ENCODE measurements around the gene EHBP1.

The EHBP1 gene

GRCh38 chr2:62972601-62973000 lies 267.1 kb downstream of the EHBP1 start:
- Histone ChIP-seq H3K4me3 (no peak overlapping the region), H3K27ac (no peak overlapping the region)
- DNase-seq (ENCODE audit: low spot score): no peak
- no peak for TF ChIP-seq CTCF (IDR thresholded peaks at IDR 0.05)

GRCh38 chr2:62974999-62975398 lies 269.5 kb downstream of the EHBP1 start:
- Histone ChIP-seq H3K4me3 (no peak overlapping the region), H3K27ac (no peak overlapping the region)
- DNase-seq (ENCODE audit: low spot score): no peak
- TF ChIP-seq CTCF (IDR thresholded peaks at IDR 0.05): no peak

- H3K27ac ChIP-seq: no peak overlapping the region
- H3K4me3 ChIP-seq: no peak overlapping the region
- no peak for TF ChIP-seq CTCF (IDR thresholded peaks at IDR 0.05)
- DNase-seq (ENCODE audit: low spot score): no peak
Observed at GRCh38 chr2:62991605-62992004, 286.1 kb downstream of the EHBP1 start.

GRCh38 chr2:62992561-62992960 lies 287.0 kb downstream of the EHBP1 start:
- H3K27ac ChIP-seq: no peak overlapping the region
- no peak for DNase-seq (ENCODE audit: low spot score)
- TF ChIP-seq CTCF (IDR thresholded peaks at IDR 0.05): no peak
- no peak overlapping the region for H3K4me3 ChIP-seq

GRCh38 chr2:62994206-62994605 lies 288.7 kb downstream of the EHBP1 start:
- no peak overlapping the region for H3K27ac ChIP-seq
- TF ChIP-seq CTCF (IDR thresholded peaks at IDR 0.05): no peak
- H3K4me3 ChIP-seq: no peak overlapping the region
- DNase-seq (ENCODE audit: low spot score): no peak

- H3K27ac ChIP-seq: no peak overlapping the region
- no peak for DNase-seq (ENCODE audit: low spot score)
- no peak overlapping the region for H3K4me3 ChIP-seq
- no peak for TF ChIP-seq CTCF (IDR thresholded peaks at IDR 0.05)
Observed at GRCh38 chr2:62996534-62997186, 291.1 kb downstream of the EHBP1 start.

- DNase-seq (ENCODE audit: low spot score): no peak
- peak overlapping the region in 1 of 2 donors; percentile 27 for H3K27ac ChIP-seq
- H3K4me3 ChIP-seq: no peak overlapping the region
- TF ChIP-seq CTCF (IDR thresholded peaks at IDR 0.05): no peak
Observed at GRCh38 chr2:62998949-62999348, 293.4 kb downstream of the EHBP1 start.

Data from coronary artery (tissue), 2 donors.